ENCODE results near the gene MXD1.
A peak's percentile ranks its signal among the peaks of the same experiment; 100 is the strongest.

The MXD1 gene

DNA sequence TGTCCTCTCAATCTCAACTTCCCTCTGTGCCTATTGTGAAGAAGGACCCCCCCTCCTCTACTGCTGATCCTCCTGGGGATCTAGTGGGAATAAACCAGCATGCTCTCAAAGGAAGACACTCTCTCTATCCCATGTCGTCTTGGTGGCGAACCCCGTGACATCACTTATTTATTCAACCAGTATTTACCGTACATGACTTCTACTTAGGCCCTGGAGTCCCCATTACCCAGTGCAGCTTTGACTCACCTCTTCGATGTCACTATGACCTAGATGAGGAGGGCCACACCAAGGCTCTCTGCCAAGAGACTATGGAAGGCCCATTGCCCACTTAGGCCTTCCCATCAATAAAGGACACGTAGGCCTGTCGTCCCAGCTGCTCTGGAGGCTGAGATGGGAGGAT lies 29.8 kb downstream of the MXD1 start:
- no peaks in the 10 kb centered on the region for H3K79me2 ChIP-seq (ENCODE audit: insufficient read depth, low read length)
- TF ChIP-seq EZH2phosphoT487 (IDR thresholded peaks at IDR 0.05; ENCODE audit: borderline replicate concordance), result no peak
- TF ChIP-seq, protein P1, sequence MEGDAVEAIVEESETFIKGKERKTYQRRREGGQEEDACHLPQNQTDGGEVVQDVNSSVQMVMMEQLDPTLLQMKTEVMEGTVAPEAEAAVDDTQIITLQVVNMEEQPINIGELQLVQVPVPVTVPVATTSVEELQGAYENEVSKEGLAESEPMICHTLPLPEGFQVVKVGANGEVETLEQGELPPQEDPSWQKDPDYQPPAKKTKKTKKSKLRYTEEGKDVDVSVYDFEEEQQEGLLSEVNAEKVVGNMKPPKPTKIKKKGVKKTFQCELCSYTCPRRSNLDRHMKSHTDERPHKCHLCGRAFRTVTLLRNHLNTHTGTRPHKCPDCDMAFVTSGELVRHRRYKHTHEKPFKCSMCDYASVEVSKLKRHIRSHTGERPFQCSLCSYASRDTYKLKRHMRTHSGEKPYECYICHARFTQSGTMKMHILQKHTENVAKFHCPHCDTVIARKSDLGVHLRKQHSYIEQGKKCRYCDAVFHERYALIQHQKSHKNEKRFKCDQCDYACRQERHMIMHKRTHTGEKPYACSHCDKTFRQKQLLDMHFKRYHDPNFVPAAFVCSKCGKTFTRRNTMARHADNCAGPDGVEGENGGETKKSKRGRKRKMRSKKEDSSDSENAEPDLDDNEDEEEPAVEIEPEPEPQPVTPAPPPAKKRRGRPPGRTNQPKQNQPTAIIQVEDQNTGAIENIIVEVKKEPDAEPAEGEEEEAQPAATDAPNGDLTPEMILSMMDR (conservative IDR thresholded peaks at IDR 0.05; ENCODE audit: low read length), result no peak
- no peaks in the 10 kb centered on the region for H3K9me3 ChIP-seq (ENCODE audit: insufficient read depth, low read depth, low read length)
- H3K9ac ChIP-seq (ENCODE audit: low read depth, low read length, poor library complexity, severe bottlenecking), result no peak overlapping the region
- no peaks in the 10 kb centered on the region for H3F3A ChIP-seq (ENCODE audit: low read depth)
- H3K9me2 ChIP-seq (replicated peaks; ENCODE audit: low read depth, low read length), result no peaks in the 10 kb centered on the region
- H3K36me3 ChIP-seq (ENCODE audit: insufficient read depth, low read length), result peaks cover 1% of the 10 kb centered on the region; the same call in 1 of the 2 replicates
- no peak overlapping the region for H2AFZ ChIP-seq (ENCODE audit: low read length)
- no peaks in the 10 kb centered on the region for H4K20me1 ChIP-seq (ENCODE audit: insufficient read depth, low read length, poor library complexity, severe bottlenecking)
- H3K4me1 ChIP-seq (ENCODE audit: insufficient read depth, low read length, poor library complexity, severe bottlenecking), result peaks cover 32% of the 10 kb centered on the region
- no peaks in the 10 kb centered on the region for H3K27me3 ChIP-seq (ENCODE audit: insufficient read depth, low read length, poor library complexity, severe bottlenecking)
- H3K4me3 ChIP-seq (ENCODE audit: low read length, poor library complexity, severe bottlenecking), result no peak overlapping the region
- no peak overlapping the region for H3K4me2 ChIP-seq (ENCODE audit: low read depth, low read length, poor library complexity, severe bottlenecking)

DNA sequence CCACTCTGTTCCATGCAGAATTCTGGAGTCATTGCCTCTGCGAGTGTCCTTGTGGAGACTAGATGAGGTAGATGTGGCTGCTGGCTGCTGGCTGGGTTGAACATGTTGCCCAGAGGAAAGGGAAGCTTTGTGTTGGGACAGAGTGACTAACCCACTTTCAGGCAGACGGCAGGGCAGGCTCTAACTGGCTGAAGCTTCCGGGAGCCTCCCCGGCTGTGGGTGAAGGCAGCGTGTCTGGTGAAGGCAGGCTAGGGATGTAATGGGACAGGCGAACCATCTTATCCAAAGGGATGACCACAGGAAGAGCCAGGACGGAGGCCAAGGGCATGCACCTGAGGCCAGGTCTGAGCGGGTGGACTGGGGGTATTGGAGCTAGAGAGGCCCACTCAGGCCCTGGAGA lies 30.5 kb downstream of the MXD1 start:
- TF ChIP-seq, protein P1 (conservative IDR thresholded peaks at IDR 0.05; ENCODE audit: low read length), result no peak
- no peak for TF ChIP-seq EZH2phosphoT487 (IDR thresholded peaks at IDR 0.05; ENCODE audit: borderline replicate concordance)
- no peaks in the 10 kb centered on the region for H4K20me1 ChIP-seq (ENCODE audit: insufficient read depth, low read length, poor library complexity, severe bottlenecking)
- H3K9ac ChIP-seq (ENCODE audit: low read depth, low read length, poor library complexity, severe bottlenecking), result peak overlapping the region; percentile 53
- H3K9me3 ChIP-seq (ENCODE audit: insufficient read depth, low read depth, low read length), result no peaks in the 10 kb centered on the region
- H3K4me2 ChIP-seq (ENCODE audit: low read depth, low read length, poor library complexity, severe bottlenecking), result no peak overlapping the region
- no peaks in the 10 kb centered on the region for H3K36me3 ChIP-seq (ENCODE audit: insufficient read depth, low read length)
- peaks cover 32% of the 10 kb centered on the region for H3K4me1 ChIP-seq (ENCODE audit: insufficient read depth, low read length, poor library complexity, severe bottlenecking)
- no peak overlapping the region for H3K4me3 ChIP-seq (ENCODE audit: low read length, poor library complexity, severe bottlenecking)
- H3F3A ChIP-seq (ENCODE audit: low read depth), result no peaks in the 10 kb centered on the region
- H3K79me2 ChIP-seq (ENCODE audit: insufficient read depth, low read length), result no peaks in the 10 kb centered on the region
- no peaks in the 10 kb centered on the region for H3K9me2 ChIP-seq (replicated peaks; ENCODE audit: low read depth, low read length)
- no peak overlapping the region for H2AFZ ChIP-seq (ENCODE audit: low read length)
- no peaks in the 10 kb centered on the region for H3K27me3 ChIP-seq (ENCODE audit: insufficient read depth, low read length, poor library complexity, severe bottlenecking)

DNA sequence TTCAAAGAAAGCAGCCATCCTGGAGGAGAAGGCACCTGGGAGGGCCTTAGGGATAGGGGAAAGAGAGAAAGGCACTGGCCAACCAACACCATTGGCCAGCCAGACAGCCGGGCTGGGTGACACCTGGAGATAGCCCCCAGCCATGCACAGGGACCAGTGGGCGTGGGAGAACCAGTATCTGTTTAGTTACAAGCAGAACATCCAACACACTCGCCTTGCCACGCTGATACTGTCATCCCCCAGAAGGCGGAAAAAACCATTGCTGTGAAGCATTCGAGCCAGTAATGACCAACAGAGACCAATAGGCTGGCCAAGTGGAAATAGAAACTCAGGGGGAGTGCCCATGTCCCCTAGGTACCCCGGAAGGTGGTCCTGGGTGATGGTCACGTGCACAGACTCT lies 31.0 kb downstream of the MXD1 start:
- no peaks in the 10 kb centered on the region for H4K20me1 ChIP-seq (ENCODE audit: insufficient read depth, low read length, poor library complexity, severe bottlenecking)
- H3K79me2 ChIP-seq (ENCODE audit: insufficient read depth, low read length), result no peaks in the 10 kb centered on the region
- no peaks in the 10 kb centered on the region for H3K27me3 ChIP-seq (ENCODE audit: insufficient read depth, low read length, poor library complexity, severe bottlenecking)
- no peaks in the 10 kb centered on the region for H3K36me3 ChIP-seq (ENCODE audit: insufficient read depth, low read length)
- H3K4me3 ChIP-seq (ENCODE audit: low read length, poor library complexity, severe bottlenecking), result peak overlapping the region; percentile 36
- H3K9me2 ChIP-seq (replicated peaks; ENCODE audit: low read depth, low read length), result no peaks in the 10 kb centered on the region
- no peaks in the 10 kb centered on the region for H3F3A ChIP-seq (ENCODE audit: low read depth)
- H3K4me1 ChIP-seq (ENCODE audit: insufficient read depth, low read length, poor library complexity, severe bottlenecking), result peaks cover 32% of the 10 kb centered on the region
- TF ChIP-seq, protein P1 (conservative IDR thresholded peaks at IDR 0.05; ENCODE audit: low read length), result no peak
- no peak for TF ChIP-seq EZH2phosphoT487 (IDR thresholded peaks at IDR 0.05; ENCODE audit: borderline replicate concordance)
- peak overlapping the region; percentile 62 for H3K4me2 ChIP-seq (ENCODE audit: low read depth, low read length, poor library complexity, severe bottlenecking)
- peak overlapping the region; percentile 53 for H3K9ac ChIP-seq (ENCODE audit: low read depth, low read length, poor library complexity, severe bottlenecking)
- H3K9me3 ChIP-seq (ENCODE audit: insufficient read depth, low read depth, low read length), result no peaks in the 10 kb centered on the region
- no peak overlapping the region for H2AFZ ChIP-seq (ENCODE audit: low read length)

All from Loucy (cell line).